Activated CD4-positive, CD25-positive, alpha-beta regulatory T cell (primary cell): ENCODE data around the gene CORO6.
A peak's percentile ranks its signal among the peaks of the same experiment; 100 is the strongest.

ENCODE experiments used
- DNase-seq, 4 experiments: peaks; one replicate each; lab custom pipeline; 2025; lab: John Stamatoyannopoulos, UW

Gene CORO6

DNA sequence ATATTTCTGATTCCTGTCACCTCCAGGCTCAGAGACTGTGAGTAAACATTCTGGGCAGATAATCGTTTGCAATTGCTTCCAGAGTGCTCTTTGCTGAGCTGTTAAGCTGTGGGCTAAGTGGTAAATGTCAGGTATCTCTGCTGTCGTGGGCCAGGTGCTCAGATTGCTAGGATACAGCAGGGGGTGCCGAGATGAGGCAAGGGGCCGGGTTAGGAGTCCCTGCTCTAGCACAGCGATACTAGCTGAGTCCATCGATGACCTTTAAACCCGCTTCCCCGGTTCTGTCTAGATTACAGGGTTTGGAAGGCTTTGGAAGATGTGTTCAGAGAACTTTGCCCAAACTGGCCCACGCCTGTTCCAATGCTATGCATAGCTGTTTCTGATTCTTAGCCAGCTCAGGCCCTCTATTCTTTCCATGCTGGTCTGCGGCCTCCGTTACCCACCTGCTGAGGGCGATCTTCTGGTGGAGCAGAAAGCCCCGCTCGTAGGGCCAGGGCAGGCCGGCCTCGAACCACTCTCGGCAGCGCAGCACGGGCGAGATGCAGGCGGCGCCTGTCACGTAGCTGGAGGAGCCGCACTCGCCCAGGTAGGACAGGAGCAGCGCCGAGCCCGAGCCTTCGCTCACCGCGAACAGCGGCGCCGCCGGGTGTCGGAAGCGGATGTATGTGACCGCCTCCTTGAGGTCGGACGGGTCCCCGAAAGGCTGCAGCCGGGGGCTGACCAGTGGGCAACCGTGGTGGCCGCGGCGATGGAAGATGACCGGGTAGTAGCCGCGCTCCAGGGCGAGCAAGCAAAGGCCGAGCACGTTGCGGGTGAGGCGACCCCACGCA lies 56.9 kb downstream of the CORO6 start:
- peak in 2 of 4 experiments; percentile 35 to 37 for DNase-seq
